HG02571 (cell line): ENCODE results near the gene RERE.

ENCODE experiments used
- ATAC-seq: cut with Tn5 transposase; IDR thresholded peaks from one replicate; pipeline ENCODE4 v1.9.1; 2021; ENCODE audit warnings: mild to moderate bottlenecking, moderate library complexity; ENCODE audit not compliant: unreplicated experiment

The RERE gene

GRCh38 chr1:8438489-8438888, 379.0 kb downstream of the RERE start:
- no peak for ATAC-seq

GRCh38 chr1:8437347-8437746, 380.1 kb downstream of the RERE start:
- ATAC-seq: no peak

- ATAC-seq: no peak
Observed at GRCh38 chr1:8435569-8436071, 381.8 kb downstream of the RERE start.

- ATAC-seq: no peak
Observed at GRCh38 chr1:8434101-8434500, 383.3 kb downstream of the RERE start.

- ATAC-seq: no peak
Observed at GRCh38 chr1:8431784-8432183, 385.7 kb downstream of the RERE start.

GRCh38 chr1:8431019-8431418, 386.4 kb downstream of the RERE start:
- ATAC-seq: no peak

- ATAC-seq: no peak
Observed at GRCh38 chr1:8430476-8430875, 387.0 kb downstream of the RERE start.

- ATAC-seq: no peak
Observed at GRCh38 chr1:8429549-8430110, 387.8 kb downstream of the RERE start.

GRCh38 chr1:8428441-8428840, 389.0 kb downstream of the RERE start:
- no peak for ATAC-seq

GRCh38 chr1:8427986-8428385, 389.5 kb downstream of the RERE start:
- ATAC-seq: no peak

GRCh38 chr1:8427493-8427892, 389.9 kb downstream of the RERE start:
- ATAC-seq: no peak

- no peak for ATAC-seq
Observed at GRCh38 chr1:8426996-8427395, 390.4 kb downstream of the RERE start.

GRCh38 chr1:8425781-8426161, 391.7 kb downstream of the RERE start:
- ATAC-seq: no peak

GRCh38 chr1:8425150-8425780, 392.2 kb downstream of the RERE start:
- no peak for ATAC-seq

- ATAC-seq: no peak
Observed at GRCh38 chr1:8424539-8425116, 392.8 kb downstream of the RERE start.

- ATAC-seq: no peak
Observed at GRCh38 chr1:8423692-8424538, 393.5 kb downstream of the RERE start.

- ATAC-seq: no peak
Observed at GRCh38 chr1:8423269-8423691, 394.2 kb downstream of the RERE start.

- no peak for ATAC-seq
Observed at GRCh38 chr1:8422510-8423268, 394.8 kb downstream of the RERE start.

- ATAC-seq: no peak
Observed at GRCh38 chr1:8421721-8422120, 395.7 kb downstream of the RERE start.

- no peak for ATAC-seq
Observed at GRCh38 chr1:8420318-8420717, 397.1 kb downstream of the RERE start.

- no peak for ATAC-seq
Observed at GRCh38 chr1:8419861-8420260, 397.6 kb downstream of the RERE start.
